H9 (cell line): ENCODE data around the gene TUB. TPM values are rescaled to one million over a fixed set of nuclear protein-coding genes. Genes with fewer than 3 reads are reported as not detected.

Experiments
- DNase-seq: peaks from one replicate; pipeline ENCODE4 v3.0.0-alpha.2; 2017
- H2AFZ ChIP-seq: one replicate; pipeline ENCODE4 v1.6.1; 2013; ENCODE audit warnings: mild to moderate bottlenecking, low read length, control low read depth, moderate library complexity
- H2AK5ac ChIP-seq: 2 replicates; pipeline ENCODE4 v1.6.1; 2013; ENCODE audit warnings: low read length, control low read depth, mixed read lengths; ENCODE audit not compliant: insufficient read length
- H2BK120ac ChIP-seq: one replicate; pipeline ENCODE4 v1.6.1; 2013; ENCODE audit warnings: low read depth, mild to moderate bottlenecking, low read length, control low read depth, inconsistent platforms; ENCODE audit not compliant: poor library complexity, severe bottlenecking
- H2BK12ac ChIP-seq: 2 replicates; pipeline ENCODE4 v1.6.1; 2013; ENCODE audit warnings: low read length, control low read depth, mixed read lengths, low read depth; ENCODE audit not compliant: insufficient read length
- H2BK15ac ChIP-seq: 2 replicates; pipeline ENCODE4 v1.6.1; 2013; ENCODE audit warnings: low read depth, low read length, control low read depth
- H2BK20ac ChIP-seq: one replicate; pipeline ENCODE4 v1.6.1; 2013; ENCODE audit warnings: low read depth, mild to moderate bottlenecking, low read length, control low read depth, inconsistent platforms; ENCODE audit not compliant: poor library complexity, severe bottlenecking
- H2BK5ac ChIP-seq: 2 replicates; pipeline ENCODE4 v1.6.1; 2013; ENCODE audit warnings: low read length, control low read depth, mixed read lengths; ENCODE audit not compliant: insufficient read length
- H3K14ac ChIP-seq: 2 replicates; pipeline ENCODE4 v1.6.1; 2013; ENCODE audit warnings: low read length, control low read depth; ENCODE audit not compliant: insufficient read depth
- H3K18ac ChIP-seq: 2 replicates; pipeline ENCODE4 v1.6.1; 2013; ENCODE audit warnings: low read depth, mild to moderate bottlenecking, mixed read lengths, low read length, control low read depth; ENCODE audit not compliant: insufficient read length
- H3K23ac ChIP-seq: 2 replicates; pipeline ENCODE4 v1.6.1; 2013; ENCODE audit warnings: low read length, control low read depth, mixed read lengths, low read depth; ENCODE audit not compliant: insufficient read length
- H3K23me2 ChIP-seq: 2 replicates; pipeline ENCODE4 v1.6.1; 2013; ENCODE audit warnings: low read depth, mild to moderate bottlenecking, mixed read lengths, low read length, control low read depth; ENCODE audit not compliant: insufficient read length, poor library complexity, severe bottlenecking
- H3K27ac ChIP-seq: 2 replicates; pipeline ENCODE4 v1.5.1; 2013; ENCODE audit warnings: low read length, control low read depth, mixed read lengths, low read depth; ENCODE audit not compliant: insufficient read length
- H3K27me3 ChIP-seq: 2 replicates; pipeline ENCODE4 v1.6.1; 2013; ENCODE audit warnings: low read length, control low read depth, inconsistent platforms; ENCODE audit not compliant: insufficient read depth
- H3K4ac ChIP-seq: 2 replicates; pipeline ENCODE4 v1.6.1; 2013; ENCODE audit warnings: low read depth, mild to moderate bottlenecking, control low read depth, inconsistent platforms, low read length, moderate library complexity
- H3K4me1 ChIP-seq: 2 replicates; pipeline ENCODE4 v1.6.1; 2013; ENCODE audit warnings: low read length, control low read depth, inconsistent platforms; ENCODE audit not compliant: insufficient read depth
- H3K4me2 ChIP-seq: 2 replicates; pipeline ENCODE4 v1.6.1; 2013; ENCODE audit warnings: low read length, control low read depth, mixed read lengths; ENCODE audit not compliant: insufficient read length, insufficient read depth
- H3K56ac ChIP-seq: 2 replicates; pipeline ENCODE4 v1.6.1; 2013; ENCODE audit warnings: low read depth, mild to moderate bottlenecking, mixed read lengths, low read length, control low read depth; ENCODE audit not compliant: insufficient read length
- H3K79me1 ChIP-seq: 2 replicates; pipeline ENCODE4 v1.6.1; 2013; ENCODE audit warnings: low read depth, mild to moderate bottlenecking, moderate library complexity, low read length, control low read depth, inconsistent platforms; ENCODE audit not compliant: insufficient read depth, poor library complexity, severe bottlenecking
- H3K79me2 ChIP-seq: 2 replicates; pipeline ENCODE4 v1.6.1; 2013; ENCODE audit warnings: low read length, control low read depth, inconsistent platforms; ENCODE audit not compliant: insufficient read depth
- H3K9ac ChIP-seq: 2 replicates; pipeline ENCODE4 v1.6.1; 2013; ENCODE audit warnings: low read length, control low read depth, mixed read lengths; ENCODE audit not compliant: insufficient read length; ENCODE audit errors: extremely low read depth
- H3K9me3 ChIP-seq: one replicate; pipeline ENCODE4 v1.6.1; 2013; ENCODE audit warnings: low read depth, low read length, inconsistent platforms; ENCODE audit not compliant: control insufficient read depth
- H3T11ph ChIP-seq: one replicate; pipeline ENCODE4 v1.6.1; 2013; ENCODE audit warnings: mild to moderate bottlenecking, low read length, control low read depth, inconsistent platforms
- H4K20me1 ChIP-seq: one replicate; pipeline ENCODE4 v1.6.1; 2013; ENCODE audit not compliant: control insufficient read depth, insufficient read length, insufficient read depth
- H4K5ac ChIP-seq: 2 replicates; pipeline ENCODE4 v1.6.1; 2013; ENCODE audit warnings: low read depth, mild to moderate bottlenecking, mixed read lengths, low read length, control low read depth; ENCODE audit not compliant: insufficient read length
- H4K8ac ChIP-seq: replicated peaks from 2 replicates; pipeline ENCODE4 v1.6.1; 2013; ENCODE audit warnings: low read length, control low read depth, mixed read lengths, low read depth; ENCODE audit not compliant: insufficient read length
- H4K91ac ChIP-seq: 2 replicates; pipeline ENCODE4 v1.6.1; 2013; ENCODE audit warnings: low read depth, mild to moderate bottlenecking, moderate library complexity, mixed read lengths, low read length, control low read depth; ENCODE audit not compliant: insufficient read length
- H3K27ac Mint-ChIP-seq, 3 experiments: 2 replicates in 2 of 3; 3 replicates in 1 of 3; pipeline ENCODE4 v1.8.0; 2020 to 2021; ENCODE audit warnings: mixed read lengths in 3 of 3, mild to moderate bottlenecking in 1 of 3, moderate library complexity in 1 of 3
- H3K27me3 Mint-ChIP-seq: 2 replicates; pipeline ENCODE4 v1.8.0; 2021; ENCODE audit warnings: low read depth, mild to moderate bottlenecking, moderate library complexity, mixed read lengths
- H3K36me3 Mint-ChIP-seq, 3 experiments: 2 replicates in 2 of 3; 3 replicates in 1 of 3; pipeline ENCODE4 v1.8.0; 2020 to 2021; ENCODE audit warnings: low read depth in 3 of 3, mixed read lengths in 3 of 3; ENCODE audit not compliant: insufficient read depth in 1 of 3
- H3K4me1 Mint-ChIP-seq, 2 experiments: 2 replicates each; pipeline ENCODE4 v1.8.0; 2020; ENCODE audit warnings: mixed read lengths in 2 of 2
- H3K4me3 Mint-ChIP-seq, 2 experiments: 2 replicates in 1 of 2; 3 replicates in 1 of 2; pipeline ENCODE4 v1.8.0; 2020 to 2021; ENCODE audit warnings: mild to moderate bottlenecking in 2 of 2, mixed read lengths in 2 of 2, moderate library complexity in 1 of 2
- H3K9me3 Mint-ChIP-seq, 2 experiments: 2 replicates in 1 of 2; 3 replicates in 1 of 2; pipeline ENCODE4 v1.8.0; 2020; ENCODE audit warnings: mild to moderate bottlenecking in 2 of 2, mixed read lengths in 2 of 2, moderate library complexity in 1 of 2
- CTCF ChIP-seq: fragments of 200-600 bp; sonication (generic); conservative IDR thresholded peaks from 3 replicates; pipeline ENCODE4 v1.8.0; 2021; ENCODE audit warnings: antibody characterized with exemption, mild to moderate bottlenecking
- WGBS: extraction: QIAGEN DNeasy Blood & Tissue Kit; methylation state at CpG from one replicate; pipeline ENCODE4 v1.1.7; 2013; ENCODE audit warnings: missing lambda C conversion rate, low lambda C conversion rate, mixed read lengths; ENCODE audit not compliant: insufficient read length; ENCODE audit errors: extremely low coverage; 5-methylcytosine and 5-hydroxymethylcytosine counted together
- total RNA-seq: library from RNA; stranded (reverse); gene quantifications from 2 replicates; pipeline ENCODE4 v1.2.1, GENCODE V29; 2021

The TUB gene
- total RNA-seq, 1 experiment from 2014 or later: 14.8 TPM

- H4K20me1 ChIP-seq: no peaks in the 10 kb centered on the region
- no peak overlapping the region for H2BK15ac ChIP-seq
- Mint-ChIP-seq H3K4me1 (peaks cover 58% of the 10 kb centered on the region in 2 experiments), H3K27me3 (peaks cover 48% of the 10 kb centered on the region), H3K9me3 (no peaks in the 10 kb centered on the region), H3K4me3 (peak overlapping the region; percentile 64 to 84), H3K36me3 (no peaks in the 10 kb centered on the region; a peak in 1 of 7 replicates), H3K27ac (no peak overlapping the region; a peak in 2 of 7 replicates)
- H2BK120ac ChIP-seq: no peak overlapping the region
- no peak overlapping the region for H4K8ac ChIP-seq
- H2BK12ac ChIP-seq: no peak overlapping the region
- H3K4me1 ChIP-seq: peaks cover 10% of the 10 kb centered on the region; the same call in 1 of the 2 replicates
- no peak overlapping the region for H3K56ac ChIP-seq
- no peak overlapping the region for H2AK5ac ChIP-seq
- H4K5ac ChIP-seq: no peak overlapping the region
- no peak overlapping the region for H3K18ac ChIP-seq
- H3K9me3 ChIP-seq: no peaks in the 10 kb centered on the region
- WGBS: no CpG with 5 or more reads among the region's 15 CpGs
- H3K27me3 ChIP-seq: peaks cover 2% of the 10 kb centered on the region; the same call in 1 of the 2 replicates
- H2AFZ ChIP-seq: no peak overlapping the region
- no peaks in the 10 kb centered on the region for H3K79me2 ChIP-seq
- H3K23ac ChIP-seq: no peak overlapping the region
- no peak overlapping the region for H4K91ac ChIP-seq
- peak; percentile 59 for DNase-seq
- H3K23me2 ChIP-seq: peaks cover 6% of the 10 kb centered on the region
- no peak overlapping the region for H3K27ac ChIP-seq
- no peak overlapping the region for H3K9ac ChIP-seq
- no peak overlapping the region for H3T11ph ChIP-seq
- H3K4ac ChIP-seq: no peak overlapping the region
- H3K4me2 ChIP-seq: peak overlapping the region; percentile 68
- TF ChIP-seq CTCF: no peak
- no peaks in the 10 kb centered on the region for H3K79me1 ChIP-seq
- H2BK5ac ChIP-seq: no peak overlapping the region
- no peak overlapping the region for H3K14ac ChIP-seq
- H2BK20ac ChIP-seq: no peak overlapping the region
Measured at GRCh38 chr11:8082391-8083087, 1.5 kb downstream of the TUB start.
